Neural cell (in vitro differentiated cells): ENCODE results near the gene GABPB2. TPM values are rescaled to one million over a fixed set of nuclear protein-coding genes. Genes with fewer than 3 reads are reported as not detected.

Experiments
- H2AFZ ChIP-seq: fragments of 200-600, 300-800 bp; sonication (generic), shearing (Covaris generic); 2 replicates; pipeline ENCODE4 v1.6.0; 2014; ENCODE audit warnings: low read depth, mild to moderate bottlenecking, antibody characterized with exemption, low read length, moderate library complexity
- H3F3A ChIP-seq: fragments of 200-600 bp; shearing (Covaris generic); 2 replicates; pipeline ENCODE4 v1.6.1; 2016; ENCODE audit warnings: mild to moderate bottlenecking, moderate library complexity, mixed read lengths, antibody characterized with exemption, low read length; ENCODE audit not compliant: insufficient read depth, poor library complexity, severe bottlenecking
- H3K27ac ChIP-seq: fragments of 200-600, 300-800 bp; sonication (generic), shearing (Covaris generic); 2 replicates; pipeline ENCODE4 v1.5.1; 2014; ENCODE audit warnings: mild to moderate bottlenecking, low read length, moderate library complexity
- H3K27me3 ChIP-seq: fragments of 300-800, 200-600 bp; sonication (generic), shearing (Covaris generic); 2 replicates; pipeline ENCODE4 v1.6.0; 2014; ENCODE audit warnings: mild to moderate bottlenecking, low read depth, low read length, moderate library complexity; ENCODE audit not compliant: insufficient read depth
- H3K36me3 ChIP-seq: fragments of 300-800, 200-600 bp; sonication (generic), shearing (Covaris generic); 2 replicates; pipeline ENCODE4 v1.5.1; 2014; ENCODE audit warnings: mild to moderate bottlenecking, antibody characterized with exemption, low read length, moderate library complexity; ENCODE audit not compliant: insufficient read depth
- H3K4me2 ChIP-seq: fragments of 300-800, 200-600 bp; sonication (generic), shearing (Covaris generic); 2 replicates; pipeline ENCODE4 v1.6.0; 2014; ENCODE audit warnings: mild to moderate bottlenecking, low read length
- H3K4me3 ChIP-seq: fragments of 300-800, 200-600 bp; sonication (generic), shearing (Covaris generic); 2 replicates; pipeline ENCODE4 v1.5.1; 2014; ENCODE audit warnings: mild to moderate bottlenecking, low read length, moderate library complexity
- H3K79me2 ChIP-seq: fragments of 200-600 bp; shearing (Covaris generic); replicated peaks from 2 replicates; pipeline ENCODE4 v1.6.0; 2014; ENCODE audit warnings: mild to moderate bottlenecking, low read length, moderate library complexity; ENCODE audit not compliant: insufficient read depth
- H3K9ac ChIP-seq: fragments of 300-800, 200-600 bp; sonication (generic), shearing (Covaris generic); 2 replicates; pipeline ENCODE4 v1.6.1; 2016; ENCODE audit warnings: mild to moderate bottlenecking, low read length, mixed read lengths
- H3K9me2 ChIP-seq: fragments of 200-600 bp; shearing (Covaris generic); 2 replicates; pipeline ENCODE4 v1.6.1; 2016; ENCODE audit warnings: mild to moderate bottlenecking, low read length, mixed read lengths; ENCODE audit not compliant: insufficient read depth
- H3K9me3 ChIP-seq: fragments of 200-600, 300-800 bp; sonication (generic), shearing (Covaris generic); 2 replicates; pipeline ENCODE4 v1.6.1; 2016; ENCODE audit warnings: mild to moderate bottlenecking, mixed run types, low read length, moderate library complexity, mixed read lengths
- H4K20me1 ChIP-seq: fragments of 200-600 bp; shearing (Covaris generic); 2 replicates; pipeline ENCODE4 v1.6.1; 2016; ENCODE audit warnings: mild to moderate bottlenecking, mixed run types; ENCODE audit not compliant: insufficient read depth
- EP300 ChIP-seq: fragments of 450-650 bp; conservative IDR thresholded peaks from 2 replicates; pipeline ENCODE4 v1.6.1; 2014; ENCODE audit warnings: antibody characterized with exemption, mild to moderate bottlenecking, moderate library complexity; ENCODE audit not compliant: poor library complexity, severe bottlenecking
- EZH2 ChIP-seq: fragments of 200-600, 300-800 bp; shearing (Covaris generic), sonication (generic); IDR thresholded peaks from 2 replicates; pipeline ENCODE4 v1.6.1; 2014; ENCODE audit warnings: antibody characterized with exemption, low read length, borderline replicate concordance, mild to moderate bottlenecking; ENCODE audit not compliant: insufficient read depth, poor library complexity, severe bottlenecking
- MXI1 ChIP-seq: fragments of 450-650 bp; conservative IDR thresholded peaks from 2 replicates; pipeline ENCODE4 v1.6.1; 2014; ENCODE audit warnings: antibody characterized with exemption, mild to moderate bottlenecking; ENCODE audit not compliant: poor library complexity, severe bottlenecking
- POLR2AphosphoS5 ChIP-seq: IDR thresholded peaks from 2 replicates; pipeline ENCODE4 v1.6.1; 2012
- RAD21 ChIP-seq: fragments of 450-650 bp; conservative IDR thresholded peaks from 2 replicates; pipeline ENCODE4 v1.6.1; 2014; ENCODE audit warnings: antibody characterized with exemption, mild to moderate bottlenecking, moderate library complexity
- SMC3 ChIP-seq: fragments of 450-650 bp; conservative IDR thresholded peaks from 2 replicates; pipeline ENCODE4 v1.6.1; 2014; ENCODE audit warnings: antibody characterized with exemption, mild to moderate bottlenecking, moderate library complexity; ENCODE audit not compliant: poor library complexity
- TAF1 ChIP-seq: IDR thresholded peaks from 2 replicates; pipeline ENCODE4 v1.6.1; 2012; ENCODE audit warnings: low read depth
- polyA plus RNA-seq: library from polyadenylated mRNA; depleted of rRNA; stranded (reverse); fragments of >200 nt; gene quantifications from 2 replicates; pipeline ENCODE4 v1.2.3, GENCODE V29; 2014
- TF ChIP-seq, protein P1 (sequence below): fragments of 450-650 bp; IDR thresholded peaks from 2 replicates; pipeline ENCODE4 v1.5.1; 2014; ENCODE audit warnings: antibody characterized with exemption, mild to moderate bottlenecking, moderate library complexity; ENCODE audit not compliant: poor library complexity, severe bottlenecking
- TF ChIP-seq, protein P2 (sequence below): IDR thresholded peaks from 2 replicates; pipeline ENCODE4 v1.6.1; 2012; ENCODE audit warnings: borderline replicate concordance

Gene GABPB2
- polyA plus RNA-seq, 1 donor from 2014 or later = 4.1 TPM

DNA sequence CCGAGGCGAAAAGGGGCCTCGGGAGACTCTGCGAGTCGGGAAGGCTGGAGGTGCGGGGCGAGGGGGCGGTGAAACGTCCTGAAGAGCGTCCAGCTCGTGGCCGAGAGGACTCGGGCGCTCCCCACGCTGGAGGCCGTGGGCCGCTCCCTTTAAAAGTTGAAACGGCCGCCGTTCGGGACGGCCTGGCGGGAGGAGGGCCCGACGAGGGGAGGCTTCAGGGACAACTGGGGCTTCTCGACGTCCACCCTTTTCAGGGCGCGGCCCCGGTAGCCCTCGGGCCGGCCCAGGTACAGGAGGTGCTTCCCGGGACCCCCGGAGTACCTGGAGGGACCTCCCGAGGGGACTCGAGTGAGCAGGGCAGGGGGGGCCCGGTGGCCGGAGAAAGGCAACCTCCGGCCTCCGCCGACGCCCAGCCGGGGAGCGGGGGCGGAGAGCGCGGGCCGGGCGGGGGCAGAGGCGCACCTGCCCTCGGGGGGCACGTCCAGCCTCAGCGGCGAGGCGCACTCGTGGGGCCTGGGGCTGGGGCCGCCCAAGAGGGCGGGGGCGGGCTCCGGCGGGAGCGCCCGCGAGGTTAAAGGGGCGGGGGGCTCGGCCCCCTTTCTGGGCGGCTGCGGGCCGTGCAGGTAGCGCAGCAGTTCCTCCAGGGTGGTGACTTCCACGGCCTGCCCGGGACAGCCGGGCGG lies 61.9 kb downstream of the GABPB2 start:
- H3K27ac ChIP-seq = no peak overlapping the region
- no peaks in the 10 kb centered on the region for H3F3A ChIP-seq
- H3K9me3 ChIP-seq = no peaks in the 10 kb centered on the region
- no peak overlapping the region for H3K9ac ChIP-seq
- H2AFZ ChIP-seq = no peak overlapping the region
- no peak overlapping the region for H3K4me2 ChIP-seq
- H3K27me3 ChIP-seq = no peaks in the 10 kb centered on the region
- H4K20me1 ChIP-seq = no peaks in the 10 kb centered on the region
- no peak overlapping the region for H3K4me3 ChIP-seq
- H3K9me2 ChIP-seq = no peaks in the 10 kb centered on the region
- peaks cover 6% of the 10 kb centered on the region for H3K36me3 ChIP-seq
- TF ChIP-seq MXI1 (no peak), RAD21 (no peak), SMC3 (no peak), EP300 (no peak), TAF1 (no peak), POLR2AphosphoS5 (no peak), EZH2 (no peak)
- TF ChIP-seq, protein P1, sequence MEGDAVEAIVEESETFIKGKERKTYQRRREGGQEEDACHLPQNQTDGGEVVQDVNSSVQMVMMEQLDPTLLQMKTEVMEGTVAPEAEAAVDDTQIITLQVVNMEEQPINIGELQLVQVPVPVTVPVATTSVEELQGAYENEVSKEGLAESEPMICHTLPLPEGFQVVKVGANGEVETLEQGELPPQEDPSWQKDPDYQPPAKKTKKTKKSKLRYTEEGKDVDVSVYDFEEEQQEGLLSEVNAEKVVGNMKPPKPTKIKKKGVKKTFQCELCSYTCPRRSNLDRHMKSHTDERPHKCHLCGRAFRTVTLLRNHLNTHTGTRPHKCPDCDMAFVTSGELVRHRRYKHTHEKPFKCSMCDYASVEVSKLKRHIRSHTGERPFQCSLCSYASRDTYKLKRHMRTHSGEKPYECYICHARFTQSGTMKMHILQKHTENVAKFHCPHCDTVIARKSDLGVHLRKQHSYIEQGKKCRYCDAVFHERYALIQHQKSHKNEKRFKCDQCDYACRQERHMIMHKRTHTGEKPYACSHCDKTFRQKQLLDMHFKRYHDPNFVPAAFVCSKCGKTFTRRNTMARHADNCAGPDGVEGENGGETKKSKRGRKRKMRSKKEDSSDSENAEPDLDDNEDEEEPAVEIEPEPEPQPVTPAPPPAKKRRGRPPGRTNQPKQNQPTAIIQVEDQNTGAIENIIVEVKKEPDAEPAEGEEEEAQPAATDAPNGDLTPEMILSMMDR = no peak
- TF ChIP-seq, protein P2, sequence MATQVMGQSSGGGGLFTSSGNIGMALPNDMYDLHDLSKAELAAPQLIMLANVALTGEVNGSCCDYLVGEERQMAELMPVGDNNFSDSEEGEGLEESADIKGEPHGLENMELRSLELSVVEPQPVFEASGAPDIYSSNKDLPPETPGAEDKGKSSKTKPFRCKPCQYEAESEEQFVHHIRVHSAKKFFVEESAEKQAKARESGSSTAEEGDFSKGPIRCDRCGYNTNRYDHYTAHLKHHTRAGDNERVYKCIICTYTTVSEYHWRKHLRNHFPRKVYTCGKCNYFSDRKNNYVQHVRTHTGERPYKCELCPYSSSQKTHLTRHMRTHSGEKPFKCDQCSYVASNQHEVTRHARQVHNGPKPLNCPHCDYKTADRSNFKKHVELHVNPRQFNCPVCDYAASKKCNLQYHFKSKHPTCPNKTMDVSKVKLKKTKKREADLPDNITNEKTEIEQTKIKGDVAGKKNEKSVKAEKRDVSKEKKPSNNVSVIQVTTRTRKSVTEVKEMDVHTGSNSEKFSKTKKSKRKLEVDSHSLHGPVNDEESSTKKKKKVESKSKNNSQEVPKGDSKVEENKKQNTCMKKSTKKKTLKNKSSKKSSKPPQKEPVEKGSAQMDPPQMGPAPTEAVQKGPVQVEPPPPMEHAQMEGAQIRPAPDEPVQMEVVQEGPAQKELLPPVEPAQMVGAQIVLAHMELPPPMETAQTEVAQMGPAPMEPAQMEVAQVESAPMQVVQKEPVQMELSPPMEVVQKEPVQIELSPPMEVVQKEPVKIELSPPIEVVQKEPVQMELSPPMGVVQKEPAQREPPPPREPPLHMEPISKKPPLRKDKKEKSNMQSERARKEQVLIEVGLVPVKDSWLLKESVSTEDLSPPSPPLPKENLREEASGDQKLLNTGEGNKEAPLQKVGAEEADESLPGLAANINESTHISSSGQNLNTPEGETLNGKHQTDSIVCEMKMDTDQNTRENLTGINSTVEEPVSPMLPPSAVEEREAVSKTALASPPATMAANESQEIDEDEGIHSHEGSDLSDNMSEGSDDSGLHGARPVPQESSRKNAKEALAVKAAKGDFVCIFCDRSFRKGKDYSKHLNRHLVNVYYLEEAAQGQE = no peak
- H3K79me2 ChIP-seq = no peaks in the 10 kb centered on the region

DNA sequence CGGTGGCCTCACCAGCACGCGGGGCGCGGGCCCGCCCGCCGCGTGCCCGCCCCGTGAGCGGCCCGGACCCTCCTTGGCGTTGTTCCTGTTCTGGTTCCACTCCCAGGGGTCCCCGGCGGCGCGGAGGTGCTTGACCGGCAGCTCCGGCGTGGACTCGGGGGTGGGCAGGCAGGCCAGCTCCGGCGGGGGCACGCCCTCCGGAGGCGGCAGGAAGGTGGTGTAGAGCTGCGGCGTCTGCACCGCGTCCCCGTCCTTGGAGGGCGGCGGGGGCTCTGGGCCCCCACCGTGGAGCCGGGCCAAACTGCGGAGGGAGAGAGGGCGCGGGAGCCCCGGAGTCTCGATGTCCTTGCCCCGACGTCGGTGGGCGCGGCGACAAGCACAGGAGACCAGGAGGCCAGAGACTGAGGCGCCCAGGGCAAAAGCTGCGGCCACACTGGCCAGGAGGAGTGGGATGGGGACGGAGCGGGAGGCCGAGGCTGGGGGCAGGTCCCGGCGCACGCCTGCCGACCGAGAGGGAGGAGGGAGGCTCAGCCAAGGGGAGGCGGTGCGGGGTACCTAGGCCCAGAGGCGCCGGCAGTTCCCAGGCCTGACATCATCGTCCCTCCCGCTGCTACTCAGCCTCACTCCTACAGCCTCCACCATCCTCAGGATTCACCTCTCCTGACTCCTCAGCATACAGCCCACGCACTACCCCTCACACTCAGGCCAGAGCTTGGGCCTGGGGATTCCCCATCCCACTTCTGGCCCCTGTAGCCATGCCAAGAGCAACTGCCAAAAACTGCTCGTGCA lies 62.7 kb downstream of the GABPB2 start:
- Histone ChIP-seq H3F3A (no peaks in the 10 kb centered on the region), H3K4me2 (no peak overlapping the region), H3K4me3 (no peak overlapping the region), H3K9ac (no peak overlapping the region), H3K27me3 (no peaks in the 10 kb centered on the region), H3K79me2 (no peaks in the 10 kb centered on the region), H3K36me3 (peaks cover 6% of the 10 kb centered on the region), H4K20me1 (no peaks in the 10 kb centered on the region), H3K9me3 (no peaks in the 10 kb centered on the region), H3K9me2 (no peaks in the 10 kb centered on the region), H3K27ac (no peak overlapping the region), H2AFZ (no peak overlapping the region)
- TF ChIP-seq MXI1 = no peak
- no peak for TF ChIP-seq POLR2AphosphoS5
- no peak for TF ChIP-seq TAF1
- no peak for TF ChIP-seq RAD21
- TF ChIP-seq, protein P1 = no peak
- TF ChIP-seq SMC3 = no peak
- no peak for TF ChIP-seq EP300
- TF ChIP-seq EZH2 = no peak
- TF ChIP-seq, protein P2 = no peak
